ENCODE results near the gene DIPK1B.
"Not testable (repeated sequence)": the region's sequence is repeated elsewhere in the genome, so short reads cannot be mapped to it uniquely, and the experiment has no call there.

DIPK1B gene

GRCh38 chr9:136698635-136699246 lies 13.6 kb upstream of the DIPK1B start:
- no peak for DNase-seq (ENCODE audit: low read depth)

- DNase-seq (ENCODE audit: low read depth): no peak
Measured at GRCh38 chr9:136700304-136700703, 12.1 kb upstream of the DIPK1B start.

- no peak for DNase-seq (ENCODE audit: low read depth)
Measured at GRCh38 chr9:136700959-136701667, 11.3 kb upstream of the DIPK1B start.

DNA sequence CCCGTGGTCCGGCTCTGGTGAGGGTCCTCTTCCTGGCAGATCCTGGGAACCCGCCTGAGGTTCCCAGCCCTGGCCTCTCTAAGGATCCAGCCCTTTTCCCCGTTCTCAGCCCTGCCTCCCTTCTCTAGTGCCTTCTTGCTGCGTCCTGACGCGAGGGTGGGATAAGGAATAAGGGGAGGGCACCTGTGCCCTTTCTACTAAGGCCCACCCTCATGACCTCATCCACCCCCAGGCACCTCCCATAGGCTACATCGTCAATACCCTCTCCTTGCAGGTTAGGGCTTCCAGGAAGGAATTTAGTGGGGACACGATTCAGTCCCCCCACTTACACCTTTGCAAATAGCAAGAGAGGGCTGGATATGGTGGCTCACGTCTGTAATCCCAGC lies 10.7 kb upstream of the DIPK1B start:
- no peak for DNase-seq (ENCODE audit: low read depth)

- no peak for DNase-seq (ENCODE audit: low read depth)
Measured at GRCh38 chr9:136703276-136703860, 9.0 kb upstream of the DIPK1B start.

DNA sequence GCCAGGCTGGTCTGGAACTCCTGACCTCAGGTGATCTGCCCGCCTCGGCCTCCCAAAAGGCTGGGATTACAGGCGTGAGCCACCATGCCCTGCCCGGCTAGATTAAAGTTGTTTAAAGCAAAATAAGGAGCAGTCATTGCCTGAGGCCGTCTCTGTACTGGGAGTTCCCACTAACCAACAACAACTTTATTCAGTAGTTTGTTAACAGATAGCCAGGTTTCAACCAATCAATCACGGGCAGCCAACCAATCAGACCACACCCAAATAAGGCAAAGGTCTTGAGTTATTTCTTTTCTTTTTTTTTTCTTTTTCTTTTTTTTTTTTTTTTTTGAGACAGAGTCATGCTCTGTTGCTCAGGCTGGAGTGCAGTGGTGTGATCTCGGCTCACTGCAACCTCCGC lies 7.6 kb upstream of the DIPK1B start:
- DNase-seq (ENCODE audit: low read depth): not testable (repeated sequence)

- no peak for DNase-seq (ENCODE audit: low read depth)
Measured at GRCh38 chr9:136705564-136705963, 6.8 kb upstream of the DIPK1B start.

DNA sequence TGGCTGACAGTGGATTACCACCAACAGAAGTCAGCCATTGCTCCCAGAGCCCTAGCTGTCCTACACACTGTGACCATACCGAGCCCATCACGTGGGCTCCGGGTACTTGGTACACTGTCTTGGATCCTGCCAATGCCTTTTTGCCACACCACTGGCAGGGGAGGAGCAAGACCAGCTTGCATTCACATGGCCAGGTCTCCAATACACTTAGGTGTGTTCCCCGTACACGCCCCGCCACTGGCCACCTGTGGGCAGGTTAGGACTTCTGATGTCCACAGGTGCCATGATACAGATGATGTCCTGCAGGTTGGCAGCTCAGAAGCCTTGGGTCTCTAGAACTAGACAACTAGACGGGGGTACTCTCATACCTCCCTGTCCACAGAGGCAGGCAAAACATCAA lies 5.4 kb upstream of the DIPK1B start:
- DNase-seq (ENCODE audit: low read depth): no peak

GRCh38 chr9:136707849-136708517 lies 4.4 kb upstream of the DIPK1B start:
- DNase-seq (ENCODE audit: low read depth): no peak

- no peak for DNase-seq (ENCODE audit: low read depth)
Measured at GRCh38 chr9:136709454-136710109, 2.8 kb upstream of the DIPK1B start.

DNA sequence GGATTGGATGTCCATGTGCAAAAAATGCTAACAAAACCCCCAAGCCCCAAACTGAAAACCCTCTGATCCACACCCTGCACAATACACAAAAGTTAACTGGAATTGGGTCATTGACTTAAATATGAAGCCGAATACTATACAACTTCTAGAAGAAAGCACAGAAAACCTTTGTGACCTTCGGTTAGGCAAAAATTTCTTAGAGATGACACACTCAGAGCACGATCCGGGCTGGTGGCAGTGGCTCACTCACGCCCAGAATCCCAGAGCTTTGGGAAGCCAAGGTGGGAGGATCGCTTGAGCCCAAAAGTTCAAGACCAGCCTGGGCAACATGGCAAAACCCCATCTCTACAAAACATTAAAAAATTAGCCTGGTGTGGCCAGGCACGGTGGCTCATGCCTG lies 1.8 kb upstream of the DIPK1B start:
- no peak for DNase-seq (ENCODE audit: low read depth)

DNA sequence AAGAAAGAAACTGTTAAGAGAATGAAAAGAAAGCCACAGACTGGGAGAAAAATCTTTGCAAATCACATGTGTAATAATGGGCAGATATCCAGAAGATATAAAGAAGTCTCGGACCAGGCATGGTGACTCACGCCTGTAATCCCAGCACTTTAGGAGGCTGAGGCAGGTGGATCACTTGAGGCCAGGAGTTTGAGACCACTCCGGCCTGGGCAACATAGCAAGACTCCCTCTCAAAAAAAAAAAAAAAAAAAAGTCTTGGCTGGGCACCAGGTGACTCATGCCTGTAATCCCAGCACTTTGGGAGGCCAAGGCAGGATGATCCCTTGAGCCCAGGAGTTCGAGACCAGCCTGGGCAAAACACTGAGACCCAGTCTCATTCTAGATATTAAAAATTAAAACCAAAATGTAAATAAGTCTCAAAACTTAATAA lies 1.1 kb upstream of the DIPK1B start:
- not testable (repeated sequence) for DNase-seq (ENCODE audit: low read depth)

- DNase-seq (ENCODE audit: low read depth): no peak
Measured at GRCh38 chr9:136712690-136713544, 545 bp downstream of the DIPK1B start.

DNA sequence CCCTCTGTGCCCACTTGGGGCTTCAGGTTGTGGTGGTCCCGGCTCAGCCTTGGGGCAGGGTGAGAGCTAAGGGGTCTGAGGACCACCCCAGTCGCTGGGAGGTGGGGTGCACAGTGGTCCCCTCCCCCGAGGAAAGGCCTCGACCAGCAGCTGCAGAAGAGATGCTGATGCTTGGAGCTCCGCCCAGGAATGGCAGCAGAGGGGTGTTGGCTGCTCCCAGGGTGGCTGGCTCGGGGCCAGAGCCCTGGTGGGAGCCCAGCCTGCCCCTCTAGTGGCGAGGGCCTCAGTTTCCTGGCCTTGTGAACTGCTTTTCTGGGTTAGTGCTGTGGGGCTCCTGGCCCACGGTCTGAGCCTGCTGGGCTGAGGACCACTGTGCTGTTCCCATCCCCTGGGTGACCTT lies 1.2 kb downstream of the DIPK1B start:
- no peak for DNase-seq (ENCODE audit: low read depth)

DNA sequence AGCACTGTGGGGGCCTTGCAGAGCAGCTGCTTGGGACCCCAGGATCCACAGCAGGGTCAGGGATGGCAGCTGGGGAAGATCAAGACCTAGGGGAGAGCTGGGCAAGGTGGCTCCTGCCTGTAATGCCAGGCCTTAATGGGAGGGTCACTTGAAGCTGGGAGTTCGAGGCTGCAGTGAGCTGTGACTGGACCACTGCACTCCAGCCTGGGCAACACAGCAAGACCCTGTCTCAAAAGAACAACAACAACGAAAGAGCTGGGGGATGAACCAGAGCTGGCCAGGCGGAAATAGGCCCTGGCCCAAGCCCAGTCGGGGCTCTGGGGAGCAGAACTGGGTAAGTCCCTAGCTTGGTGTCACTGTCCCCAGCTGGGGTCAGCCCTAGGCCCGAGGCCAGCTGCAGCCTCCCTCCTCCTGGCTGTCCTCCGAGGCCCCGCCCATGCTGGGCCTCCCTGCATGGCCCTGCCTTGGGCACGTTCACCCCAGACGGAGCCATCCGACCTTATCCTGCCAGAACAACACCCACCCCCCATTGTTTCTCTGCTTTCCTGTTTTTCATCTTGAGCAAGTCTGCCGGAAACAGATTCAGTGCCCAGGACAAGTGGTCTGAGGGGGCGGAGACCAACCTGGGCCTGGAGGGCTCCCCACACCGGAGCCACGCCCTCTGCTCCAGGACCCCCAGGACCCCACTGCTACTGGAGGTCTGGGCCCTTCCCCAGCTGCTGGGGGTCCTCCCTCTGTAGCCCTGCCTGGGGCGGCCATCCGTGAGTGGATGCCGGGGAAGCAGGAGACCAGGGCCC lies 1.9 kb downstream of the DIPK1B start:
- DNase-seq (ENCODE audit: low read depth): peak; percentile 85

DNA sequence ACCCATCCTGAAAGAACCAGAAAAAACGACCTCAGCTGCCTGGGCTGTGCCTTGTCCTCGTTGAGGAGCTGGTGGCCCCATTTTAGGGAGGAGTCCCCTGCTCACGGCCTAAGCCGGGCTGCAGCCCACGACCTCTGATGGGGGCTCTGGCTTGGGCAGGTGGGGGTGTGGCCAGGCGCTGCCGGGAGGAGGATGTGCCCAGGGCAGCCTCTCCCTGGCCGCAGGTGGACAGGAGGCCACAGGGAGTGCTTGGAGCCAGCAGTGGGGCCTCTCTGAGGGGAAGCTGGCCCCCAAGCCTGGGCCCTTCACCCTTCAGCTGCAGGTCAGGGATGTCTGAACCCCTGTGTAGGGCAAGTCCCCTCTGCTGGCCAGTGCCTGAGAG lies 2.5 kb downstream of the DIPK1B start:
- no peak for DNase-seq (ENCODE audit: low read depth)

- DNase-seq (ENCODE audit: low read depth): no peak
Measured at GRCh38 chr9:136717399-136717798, 5.0 kb downstream of the DIPK1B start.

- DNase-seq (ENCODE audit: low read depth): no peak
Measured at GRCh38 chr9:136718345-136719194, 6.2 kb downstream of the DIPK1B start.

DNA sequence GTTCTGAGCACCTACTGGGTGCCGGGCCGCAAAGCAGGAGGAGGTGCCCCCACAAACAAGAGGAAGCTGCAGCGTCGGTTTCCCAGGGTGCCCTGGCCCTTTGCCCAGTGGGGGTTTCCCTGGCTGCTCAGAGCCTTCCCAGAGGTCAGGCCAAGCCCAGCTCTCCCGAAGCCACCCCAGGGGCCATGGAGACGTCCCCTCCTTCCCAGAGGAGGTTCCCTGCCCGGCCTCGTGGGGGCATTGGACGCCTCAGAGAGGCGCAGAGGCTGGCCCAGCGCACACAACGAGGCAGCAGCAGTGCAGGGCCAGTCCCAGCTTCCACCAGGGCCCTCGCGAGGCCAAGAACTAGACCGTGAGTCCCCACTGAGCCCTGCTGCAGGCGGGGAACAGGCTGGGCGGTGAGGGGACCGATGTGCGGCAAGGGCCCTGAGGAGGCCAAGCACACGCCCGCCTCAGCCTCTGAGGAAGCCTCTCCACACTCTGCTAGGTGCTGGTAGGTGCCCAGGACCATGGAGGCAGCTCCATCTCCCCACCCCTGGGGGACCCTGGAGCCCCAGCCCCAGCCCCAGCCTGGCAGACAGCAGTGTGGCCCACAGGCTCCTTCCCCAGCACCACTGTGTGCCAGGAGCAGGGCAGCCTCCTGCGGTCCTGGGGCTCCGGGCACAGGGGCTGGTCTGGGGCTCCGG lies 7.0 kb downstream of the DIPK1B start:
- DNase-seq (ENCODE audit: low read depth): no peak
